ENCODE results near the gene FAM110A.
"Not testable (repeated sequence)": the region's sequence is repeated elsewhere in the genome, so short reads cannot be mapped to it uniquely, and the experiment has no call there.

The FAM110A gene

DNA sequence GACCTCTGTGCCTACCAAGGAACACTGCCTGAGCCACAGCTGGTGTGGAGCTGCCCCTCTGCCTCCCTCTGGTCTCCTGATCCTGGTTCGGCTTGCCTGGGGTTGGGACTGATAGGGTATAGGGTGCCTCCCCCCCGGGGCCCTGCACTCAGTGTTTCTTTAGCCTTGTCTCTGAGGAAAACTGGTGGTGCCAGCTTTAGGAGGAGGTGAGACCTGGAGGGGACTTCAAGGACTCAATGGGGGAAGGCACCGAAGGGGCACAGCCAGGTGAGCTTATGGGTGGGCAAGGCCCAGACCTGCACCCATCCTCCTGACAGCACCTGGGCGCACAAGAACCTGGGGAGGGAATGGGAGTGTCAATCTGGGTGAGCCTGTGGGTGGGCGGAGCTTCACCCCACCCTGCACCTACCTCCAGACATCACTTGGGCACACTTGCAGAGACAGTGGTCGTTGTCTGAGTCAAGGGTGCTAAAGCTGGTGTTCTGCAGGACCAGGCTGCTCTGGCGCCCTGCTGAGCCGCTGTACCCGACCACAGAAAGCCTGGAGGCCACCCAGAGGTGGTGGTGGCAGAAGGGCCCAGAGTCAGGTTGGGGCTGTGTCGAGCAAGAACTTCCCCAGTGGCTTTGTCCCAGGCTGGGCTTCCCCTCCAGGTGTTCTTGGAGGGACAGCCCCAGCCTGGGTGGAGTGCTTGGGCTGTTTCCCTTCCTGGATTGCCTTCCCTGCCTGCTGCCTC is 40.5 kb downstream of the FAM110A start:
- DNase-seq (ENCODE audit: low spot score), result no peak

DNA sequence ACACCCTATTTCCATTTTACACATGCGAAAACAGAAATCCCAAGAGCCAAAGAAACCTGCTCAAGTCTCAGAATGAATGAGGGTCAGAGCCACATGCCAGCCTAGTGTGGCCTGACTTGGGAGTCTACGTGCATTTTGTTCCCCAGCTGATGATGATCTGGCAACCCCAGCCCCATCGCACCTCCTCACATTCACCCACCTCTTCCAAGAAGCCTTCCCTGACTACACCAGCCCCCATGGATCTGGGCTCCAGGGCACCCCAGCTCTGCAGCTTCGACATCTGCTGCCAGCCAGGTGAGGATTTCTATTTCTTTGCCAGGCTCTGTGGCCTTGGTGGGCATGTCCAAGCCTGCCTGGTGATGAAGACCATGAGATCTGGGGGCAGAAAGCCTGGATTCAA is 41.6 kb downstream of the FAM110A start:
- DNase-seq (ENCODE audit: low spot score), result no peak

DNA sequence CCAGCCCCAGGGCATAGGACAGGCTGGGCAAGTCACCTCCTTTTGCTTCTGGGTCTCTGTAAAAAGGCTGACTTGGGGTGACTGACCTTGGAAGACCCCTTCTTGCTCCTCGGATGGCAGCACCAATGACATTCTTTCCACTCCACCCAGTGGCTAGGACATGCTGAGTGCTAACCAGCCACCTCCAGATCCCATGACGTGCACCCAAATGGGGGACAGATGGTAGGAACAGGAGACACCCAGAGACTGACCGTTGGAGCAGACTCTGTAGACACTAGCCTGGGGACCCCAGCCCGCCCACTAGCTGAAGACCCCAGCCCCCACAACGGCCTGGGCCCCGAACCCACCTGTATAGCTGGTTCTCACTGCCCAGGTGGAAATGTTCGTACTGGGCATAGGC is 44.3 kb downstream of the FAM110A start:
- no peak for DNase-seq (ENCODE audit: low spot score)

DNA sequence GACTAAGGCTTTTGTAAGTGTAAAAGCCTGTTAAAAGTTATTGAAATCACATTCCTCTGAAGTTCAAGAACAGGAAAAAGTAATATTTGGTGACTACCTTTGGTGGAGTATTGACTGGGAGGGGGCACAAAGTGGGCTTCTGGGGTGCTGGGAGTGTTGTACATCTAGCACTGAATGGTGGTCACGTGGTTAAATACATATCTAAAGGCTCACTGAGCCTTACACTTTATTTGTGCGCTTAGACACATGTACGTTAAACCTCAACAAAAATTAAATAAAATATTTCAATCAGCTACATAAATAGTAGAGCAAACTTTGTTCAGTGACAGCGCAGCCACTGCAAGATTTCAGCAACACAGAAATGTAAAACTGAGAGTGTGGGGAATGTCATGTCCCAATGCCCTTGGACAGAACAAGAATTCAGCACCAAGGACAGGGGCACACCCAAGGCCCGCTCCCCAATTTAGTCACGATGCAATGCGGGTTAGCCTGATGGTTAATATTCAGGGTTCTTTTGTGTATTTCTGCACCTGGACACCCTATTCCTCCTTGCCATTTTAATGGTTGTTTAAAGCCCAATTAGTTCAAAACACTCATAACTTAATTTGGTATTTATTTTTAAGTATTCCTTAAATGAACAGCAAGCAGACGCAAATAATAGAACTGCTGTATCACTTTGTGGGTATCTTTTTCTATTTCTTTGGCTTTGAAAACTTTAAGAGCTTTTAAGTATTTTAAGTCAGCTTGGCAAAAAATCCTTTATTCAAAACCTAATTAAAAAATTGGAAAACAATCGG is 45.2 kb downstream of the FAM110A start:
- DNase-seq (ENCODE audit: low spot score), result no peak

DNA sequence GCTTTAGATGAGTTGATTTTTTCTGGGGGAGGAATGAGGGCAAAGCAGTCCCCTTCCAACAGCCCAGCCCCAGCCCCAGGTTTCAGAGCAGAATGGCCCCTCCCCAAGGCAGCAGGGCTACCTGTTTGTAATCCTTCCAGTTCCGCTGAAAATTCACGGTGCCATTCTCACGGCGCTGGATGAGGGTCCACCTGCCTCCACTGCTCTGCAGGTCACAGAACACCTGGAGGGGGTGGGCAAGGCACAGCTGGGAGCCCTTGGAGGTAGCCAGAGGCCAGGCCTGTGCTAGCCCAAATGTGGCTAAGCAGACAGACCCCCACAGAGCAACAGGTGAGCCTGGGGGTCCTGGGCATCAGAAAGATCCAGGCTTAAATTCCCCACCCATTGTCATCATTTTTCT is 46.1 kb downstream of the FAM110A start:
- DNase-seq (ENCODE audit: low spot score), result no peak

DNA sequence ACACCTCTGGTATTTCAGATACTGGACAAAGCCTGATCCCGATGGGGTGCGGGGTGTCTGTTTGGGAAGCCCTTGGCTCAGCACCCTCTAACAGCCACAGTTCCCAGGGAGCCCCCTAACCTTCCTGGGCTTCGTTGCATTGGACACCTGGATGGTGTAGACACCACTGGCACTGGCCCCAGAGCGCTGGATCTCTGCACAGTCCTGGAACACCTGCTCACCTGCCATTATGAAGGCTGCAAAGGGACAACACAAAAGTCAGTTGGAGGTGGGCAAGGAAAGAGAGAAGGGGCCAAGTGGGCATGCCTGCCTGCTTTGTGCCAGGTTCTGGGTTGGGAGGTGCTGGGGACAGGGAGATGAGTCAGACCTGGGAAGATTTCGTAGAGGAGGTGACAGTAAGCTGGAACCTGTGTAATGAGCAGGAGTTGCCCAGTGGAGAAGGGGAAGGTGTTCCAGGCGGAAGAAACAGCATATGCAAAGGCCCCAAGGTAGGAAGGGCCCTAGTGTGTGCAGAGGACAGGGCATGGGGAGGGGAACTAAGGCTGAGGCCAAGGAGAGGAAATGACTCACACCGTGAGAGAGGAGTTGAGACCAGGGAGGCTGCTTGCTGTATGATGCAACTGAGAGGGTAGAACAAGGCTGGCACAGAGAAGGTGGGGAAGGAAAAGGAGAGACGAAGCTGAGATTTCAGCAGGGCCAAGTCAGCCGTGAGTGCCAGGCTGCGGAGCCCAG is 47.7 kb downstream of the FAM110A start:
- peak; percentile 22 for DNase-seq (ENCODE audit: low spot score)

DNA sequence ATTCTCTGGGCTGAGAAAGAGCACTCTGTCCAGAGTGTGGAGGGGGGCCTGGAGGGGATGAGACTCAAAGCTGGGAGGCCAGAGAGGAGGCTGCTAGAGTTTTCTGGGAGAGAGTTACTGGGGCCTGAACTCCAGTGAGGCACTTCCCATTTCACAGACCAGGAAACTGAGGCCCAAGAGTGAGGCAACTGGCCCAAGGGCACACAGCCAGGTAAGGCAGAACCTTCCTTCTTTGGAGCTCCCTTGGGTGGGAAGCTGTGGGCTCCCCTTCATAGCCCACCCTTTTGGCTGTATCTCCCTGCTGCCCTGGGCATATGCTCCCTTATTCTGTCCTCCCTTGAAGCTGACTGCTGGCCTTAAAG is 48.2 kb downstream of the FAM110A start:
- DNase-seq (ENCODE audit: low spot score), result no peak

DNA sequence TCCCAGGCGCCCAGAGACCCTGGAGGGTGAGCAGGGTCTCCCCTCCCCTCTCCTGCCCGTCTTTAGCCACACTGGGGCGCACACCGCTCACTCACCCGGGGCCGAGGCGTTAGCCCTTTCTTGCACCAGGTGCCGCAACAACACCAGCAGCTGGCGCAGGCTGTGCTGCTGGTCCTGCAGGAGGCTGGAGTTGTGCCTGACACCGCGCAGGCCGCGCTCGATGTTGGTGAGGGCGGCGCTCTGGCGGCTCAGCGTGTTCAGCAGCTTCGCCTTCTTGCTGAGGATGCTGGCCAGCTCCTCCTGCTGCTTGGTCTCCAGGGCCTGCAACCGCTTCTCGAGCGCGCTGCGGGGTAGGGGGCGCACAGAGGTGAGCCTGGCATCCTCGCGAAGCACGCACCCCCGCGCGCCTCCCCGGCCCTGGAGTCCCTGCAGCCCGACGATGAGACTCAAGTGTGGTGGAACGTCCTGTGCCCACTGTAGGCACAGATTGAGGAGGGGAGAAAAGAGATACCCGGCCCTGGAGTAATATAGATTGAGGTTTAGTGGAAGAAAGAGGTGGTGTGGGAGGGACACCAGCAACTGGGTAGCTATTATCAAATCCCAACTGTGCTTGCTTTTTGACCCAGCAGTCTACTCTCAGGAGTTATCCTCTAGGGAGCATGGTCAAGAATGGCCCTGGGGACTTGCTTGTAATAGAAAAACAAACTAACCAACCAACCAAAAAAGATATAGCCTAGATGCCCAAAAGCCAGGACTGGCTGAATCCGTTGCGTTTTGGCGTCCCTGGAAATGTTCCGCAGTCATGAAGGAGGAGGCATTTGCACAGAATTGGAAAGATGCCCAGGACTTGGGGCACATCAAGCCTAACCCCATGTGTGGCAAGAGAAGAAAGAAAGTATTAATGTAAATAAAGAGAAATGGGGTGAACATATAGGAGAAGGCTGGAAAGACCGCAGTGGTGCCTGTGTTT is 51.8 kb downstream of the FAM110A start:
- DNase-seq (ENCODE audit: low spot score), result no peak

DNA sequence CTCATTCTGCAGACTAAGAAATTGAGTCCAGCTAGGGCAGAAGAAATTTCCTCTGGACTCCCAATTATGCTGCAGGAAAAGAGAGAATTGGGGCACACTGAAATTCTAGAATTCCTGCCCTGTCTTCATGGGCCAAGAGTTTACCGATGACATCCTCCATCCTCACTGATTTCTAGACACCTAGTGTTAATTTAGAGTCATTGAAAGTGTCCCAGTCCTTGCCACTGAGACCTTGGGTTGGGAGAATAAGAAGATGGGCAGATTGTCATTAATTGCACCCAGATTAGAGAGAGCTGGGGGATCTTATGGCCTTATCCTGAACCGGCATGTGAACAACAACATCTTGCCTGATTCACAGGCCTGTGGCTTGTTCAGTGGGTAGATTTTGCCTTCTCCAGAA is 53.6 kb downstream of the FAM110A start:
- no peak for DNase-seq (ENCODE audit: low spot score)

DNA sequence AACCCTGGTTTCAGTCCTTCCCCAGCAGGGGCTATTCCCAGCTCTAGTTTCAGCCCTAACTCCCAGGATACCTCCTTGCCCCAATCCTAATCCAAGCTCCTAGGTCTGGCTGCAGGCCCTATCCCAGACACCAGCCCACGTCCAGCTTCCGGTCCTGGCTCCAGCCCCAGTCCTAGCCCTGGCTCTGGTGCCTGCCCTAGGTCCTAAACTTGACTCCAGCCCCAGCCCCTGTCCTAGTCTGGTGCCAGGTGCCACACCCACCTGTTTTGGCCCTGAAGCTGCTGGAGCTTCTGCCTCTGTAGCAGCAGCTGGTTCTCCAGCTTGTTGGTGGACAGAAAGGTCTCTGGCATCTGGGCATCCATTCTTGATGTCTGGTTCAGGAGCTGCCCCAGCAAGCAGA is 54.5 kb downstream of the FAM110A start:
- no peak for DNase-seq (ENCODE audit: low spot score)

DNA sequence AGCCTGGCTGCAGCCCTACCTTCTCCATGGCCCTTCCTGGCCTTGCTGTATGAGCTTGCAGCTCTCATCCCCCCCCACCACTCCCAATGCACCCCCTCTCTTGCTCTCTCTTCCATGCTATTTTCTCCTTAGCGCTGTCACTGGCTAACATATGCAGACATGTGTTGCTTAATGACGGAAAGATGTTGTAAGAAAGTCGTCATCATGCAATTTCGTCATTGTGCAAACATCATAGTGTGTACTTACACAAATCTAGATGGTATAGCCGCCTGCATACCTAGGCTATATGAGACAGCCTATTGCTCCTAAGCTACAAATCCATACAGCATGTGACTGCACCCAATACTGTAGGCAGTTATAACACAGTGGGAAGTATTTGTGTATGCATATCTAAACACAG is 55.6 kb downstream of the FAM110A start:
- DNase-seq (ENCODE audit: low spot score), result no peak

DNA sequence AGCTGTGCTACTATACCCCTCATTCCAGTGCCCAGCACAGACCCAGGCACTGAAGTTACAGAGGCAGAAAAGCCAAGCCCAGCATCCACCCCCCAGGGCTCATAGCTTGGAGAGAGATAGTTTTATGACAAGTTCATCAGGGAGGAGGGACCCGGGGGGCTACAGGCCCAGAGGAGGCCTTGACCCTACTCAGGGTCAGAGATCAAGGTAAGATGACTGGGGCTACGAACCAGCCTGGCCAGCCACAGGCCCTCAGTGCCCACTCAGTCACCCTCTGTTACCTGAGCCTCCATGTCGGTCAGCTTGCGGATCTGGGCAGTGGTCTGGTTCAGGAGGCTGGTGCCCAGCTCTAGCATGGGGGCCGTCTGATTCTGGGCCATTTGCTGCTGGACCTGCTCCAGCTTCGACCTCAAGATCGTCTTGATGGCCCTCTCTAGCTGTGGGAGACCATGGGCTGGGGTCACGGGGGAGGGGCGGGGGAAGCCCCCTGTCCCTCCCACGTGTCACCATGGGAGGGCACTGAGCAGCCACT is 56.5 kb downstream of the FAM110A start:
- DNase-seq (ENCODE audit: low spot score), result no peak

DNA sequence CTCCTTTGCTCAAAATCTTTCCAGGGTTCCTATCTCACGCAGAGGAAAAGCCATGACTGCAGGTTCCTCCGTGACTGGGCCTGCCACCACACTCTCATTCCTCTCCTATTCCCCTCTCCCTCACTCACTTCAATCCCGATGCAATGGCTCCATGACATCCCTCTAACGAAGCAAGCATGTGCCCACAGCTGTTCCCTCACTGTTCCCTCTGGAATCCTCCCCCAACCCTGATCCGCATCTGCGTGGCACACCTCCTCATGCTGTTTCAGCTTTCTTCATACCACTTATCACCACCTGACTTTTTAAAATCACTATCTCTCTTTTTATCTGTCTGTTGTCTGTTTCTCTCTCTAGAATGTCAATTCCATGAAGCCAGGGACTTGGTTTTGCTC is 57.1 kb downstream of the FAM110A start:
- no peak for DNase-seq (ENCODE audit: low spot score)

DNA sequence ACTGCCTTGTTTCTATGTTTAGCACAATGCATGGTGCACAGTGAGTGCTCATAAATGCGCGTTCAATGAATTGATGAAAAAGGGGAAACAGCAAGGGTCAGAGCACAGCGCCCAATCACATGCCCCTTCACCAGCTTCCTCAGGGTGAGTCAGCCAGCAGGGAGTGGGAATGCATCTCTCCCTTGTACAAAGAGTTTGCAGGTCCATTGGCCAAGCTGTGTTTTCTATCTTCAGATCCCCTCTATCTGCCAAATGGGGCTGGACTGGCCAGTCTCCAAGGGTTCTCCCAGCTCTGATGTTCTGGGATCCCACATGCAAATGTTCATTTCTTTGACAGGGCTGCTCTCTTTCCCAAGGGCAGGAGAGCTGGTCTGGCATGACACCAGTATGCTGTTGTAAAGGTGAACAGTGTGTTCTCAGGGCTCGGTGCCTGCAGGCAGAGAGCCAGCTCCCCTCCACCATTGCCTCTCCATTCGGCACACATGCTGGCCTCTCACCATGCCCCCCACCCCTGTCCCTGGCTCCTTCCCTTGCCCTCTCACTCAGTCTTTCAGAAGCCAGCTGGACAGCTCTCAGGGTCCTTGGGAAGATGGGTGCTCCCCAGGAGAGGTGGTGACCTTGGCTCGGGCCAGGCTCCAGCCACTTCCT is 57.7 kb downstream of the FAM110A start:
- DNase-seq (ENCODE audit: low spot score), result no peak

DNA sequence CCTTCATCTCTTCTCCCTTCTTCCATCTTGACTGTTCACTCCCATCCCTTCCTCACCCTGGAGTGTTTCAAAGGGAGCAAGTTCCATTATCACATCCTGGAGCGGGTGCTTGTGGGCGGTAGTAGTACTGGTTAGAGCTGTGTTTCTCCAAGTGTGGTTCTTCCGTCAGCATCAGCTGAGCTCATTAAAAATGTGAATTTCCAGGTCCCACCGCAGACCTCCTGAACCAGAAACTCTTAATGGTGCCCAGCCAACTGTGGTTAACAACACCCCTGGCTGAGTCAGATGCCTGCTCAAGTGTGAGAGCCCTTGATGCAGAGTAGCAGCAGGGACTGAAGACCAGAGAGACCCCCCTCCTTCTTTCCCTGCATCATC is 58.2 kb downstream of the FAM110A start:
- DNase-seq (ENCODE audit: low spot score), result no peak

DNA sequence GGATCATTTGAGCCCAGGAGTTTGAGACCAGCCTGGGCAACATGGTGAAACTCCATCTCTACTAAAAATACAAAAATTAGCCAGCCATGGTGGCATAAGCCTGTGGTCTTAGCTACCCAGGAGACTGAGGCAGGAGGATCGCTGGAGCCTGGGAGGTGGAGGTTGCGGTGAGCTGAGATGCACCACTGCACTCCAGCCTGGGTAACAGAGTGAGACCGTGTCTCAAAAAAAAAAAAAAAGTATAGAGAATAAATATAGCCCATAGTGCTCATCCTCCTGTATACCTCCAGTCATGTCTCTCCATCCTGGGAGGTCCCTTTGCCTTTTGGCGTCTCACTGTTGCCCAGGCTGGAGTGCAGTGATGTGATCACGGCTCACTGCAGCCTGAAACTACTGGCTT is 58.9 kb downstream of the FAM110A start:
- DNase-seq (ENCODE audit: low spot score), result not testable (repeated sequence)
